Activated CD8-positive, alpha-beta memory T cell treated with anti-CD3 and anti-CD28 coated beads, Interleukin-2, amount 50 U/mL, for 1 hour (primary cell): ENCODE data around the gene DIS3L2.
A peak's percentile ranks its signal among the peaks of the same experiment; 100 is the strongest.
"Not testable (repeated sequence)": the region's sequence is repeated elsewhere in the genome, so short reads cannot be mapped to it uniquely, and the experiment has no call there.

Experiments
- DNase-seq: peaks from one replicate; pipeline ENCODE4 v3.0.0-alpha.2; 2020; ENCODE audit errors: extremely low read depth

Gene DIS3L2

DNA sequence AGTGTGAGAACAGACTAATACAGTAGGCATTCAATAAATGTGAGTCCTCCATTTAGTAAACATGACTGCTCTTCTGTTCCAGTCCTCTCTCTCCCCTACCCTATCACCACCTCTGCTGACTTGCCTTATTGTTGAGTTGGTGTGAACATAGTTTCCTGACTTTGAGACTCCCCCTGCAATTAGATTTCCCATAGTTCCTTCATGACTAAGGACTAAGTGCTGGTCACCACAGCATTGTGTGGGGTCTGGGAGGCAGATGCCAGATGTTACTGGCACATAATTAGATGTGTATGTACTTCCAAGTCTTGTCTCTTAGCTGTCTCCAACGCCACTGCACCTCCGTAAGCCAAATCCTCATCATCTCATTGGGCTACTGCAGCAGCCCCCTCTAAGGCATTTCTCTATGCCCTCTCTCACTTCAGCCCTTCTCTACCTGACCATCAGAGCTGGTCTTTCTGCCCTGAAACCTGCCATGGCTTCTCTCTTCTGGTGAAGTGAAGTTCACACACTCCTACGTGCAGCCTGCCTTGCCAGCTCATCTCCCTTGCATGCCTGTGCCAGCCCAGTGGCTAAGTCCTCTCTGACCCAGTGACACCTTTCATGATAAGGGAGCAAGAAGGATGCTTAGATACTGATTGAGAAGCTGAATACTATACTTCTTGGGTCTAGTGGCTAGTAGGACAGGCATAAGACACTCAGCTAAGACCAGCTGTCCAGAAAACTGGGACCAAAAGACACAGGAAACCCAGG lies 335.4 kb downstream of the DIS3L2 start:
- DNase-seq = no peak

DNA sequence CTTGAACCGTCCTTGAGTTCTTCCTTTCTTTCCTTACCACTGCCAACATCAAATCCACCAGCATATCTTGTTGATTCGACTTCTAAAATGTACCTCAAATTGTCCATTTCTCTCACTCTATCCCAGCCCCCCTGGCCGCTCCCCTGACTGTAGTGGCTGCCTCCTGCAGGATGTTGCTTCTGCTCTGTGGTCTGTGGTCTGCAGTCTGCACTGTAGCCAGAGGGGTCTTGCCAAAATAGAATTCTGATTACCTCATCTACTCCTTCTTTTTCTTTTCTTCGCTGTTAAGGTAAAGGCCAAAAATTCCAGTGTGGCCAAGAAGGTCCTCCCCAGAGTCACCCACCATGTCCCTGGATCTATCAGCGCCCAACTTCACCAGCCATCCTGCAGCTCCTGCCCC lies 337.6 kb downstream of the DIS3L2 start:
- DNase-seq = no peak

DNA sequence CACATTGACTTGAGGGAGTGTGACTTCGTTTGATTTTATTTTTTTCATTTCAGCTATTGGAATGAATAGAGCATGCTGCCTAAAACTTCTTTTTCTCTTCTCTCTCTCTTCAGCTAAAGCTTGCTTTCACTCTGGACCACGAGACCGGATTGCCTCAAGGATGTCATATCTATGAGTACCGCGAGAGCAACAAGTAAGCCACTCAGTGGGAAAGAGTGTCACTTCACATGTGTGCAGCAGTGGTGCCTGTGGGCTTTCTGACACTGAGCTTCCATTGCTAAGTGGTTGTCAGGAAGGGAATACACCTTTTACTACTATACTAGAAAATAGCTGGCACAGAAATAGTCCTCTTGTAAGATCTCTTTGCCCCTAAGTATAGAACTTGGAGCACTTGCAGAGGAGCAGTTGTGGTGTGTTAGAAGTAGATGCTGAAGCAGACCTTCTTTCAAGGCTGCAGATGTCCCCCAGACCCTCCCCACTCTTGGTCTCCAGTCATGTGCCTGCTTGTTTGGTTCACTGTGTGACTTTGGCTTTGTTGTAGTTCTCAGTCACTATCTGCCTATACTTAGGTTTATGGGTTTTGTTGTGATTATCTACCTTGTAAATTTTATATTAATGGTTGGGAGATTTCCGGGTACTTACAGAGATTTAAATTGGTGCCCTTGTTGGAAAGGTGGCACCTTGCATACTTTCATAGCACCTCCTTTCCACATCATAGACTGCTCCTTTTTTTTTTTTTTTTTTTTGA lies 338.6 kb downstream of the DIS3L2 start:
- DNase-seq = no peak

DNA sequence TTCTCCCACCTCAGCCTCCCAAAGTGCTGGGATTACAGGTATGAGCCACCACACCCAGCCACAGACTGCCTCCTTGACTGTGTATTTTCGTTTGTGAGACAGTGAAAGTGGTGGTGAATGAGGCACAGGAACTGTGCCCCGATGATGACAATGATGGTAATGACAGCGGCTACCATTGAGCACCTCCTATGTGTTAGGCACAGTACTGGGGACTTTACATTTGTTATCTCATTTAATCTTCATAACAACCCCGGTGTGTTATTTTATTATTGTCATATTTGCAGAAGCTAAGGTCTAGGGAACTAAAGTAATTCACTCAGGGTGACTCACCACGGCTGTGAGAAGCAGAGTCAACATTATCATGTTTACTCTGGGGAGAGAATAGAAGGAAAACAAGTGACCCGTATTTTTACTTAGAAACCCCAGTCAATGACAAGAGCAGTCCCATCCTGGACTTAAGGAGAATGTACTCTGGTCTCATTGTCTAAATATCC lies 339.4 kb downstream of the DIS3L2 start:
- no peak for DNase-seq

DNA sequence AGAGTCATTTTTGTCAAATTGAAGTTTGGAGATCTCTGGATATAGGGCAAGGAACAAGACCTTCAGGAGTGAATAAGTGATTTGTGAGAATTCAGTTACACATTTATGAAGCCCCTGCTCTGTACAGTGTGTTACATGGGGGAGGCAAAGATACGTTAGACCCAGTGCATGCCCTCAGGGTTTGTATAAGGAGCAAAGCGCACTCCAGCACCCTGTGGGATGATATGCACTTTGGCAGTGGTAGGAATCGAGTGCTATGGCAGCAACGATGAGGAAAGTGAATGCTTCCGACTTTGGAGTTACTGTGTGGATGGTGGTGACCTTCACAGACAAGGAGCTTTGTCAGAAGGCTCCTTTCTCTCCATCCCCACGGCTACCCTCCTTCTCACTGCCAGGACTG lies 342.7 kb downstream of the DIS3L2 start:
- DNase-seq = no peak

DNA sequence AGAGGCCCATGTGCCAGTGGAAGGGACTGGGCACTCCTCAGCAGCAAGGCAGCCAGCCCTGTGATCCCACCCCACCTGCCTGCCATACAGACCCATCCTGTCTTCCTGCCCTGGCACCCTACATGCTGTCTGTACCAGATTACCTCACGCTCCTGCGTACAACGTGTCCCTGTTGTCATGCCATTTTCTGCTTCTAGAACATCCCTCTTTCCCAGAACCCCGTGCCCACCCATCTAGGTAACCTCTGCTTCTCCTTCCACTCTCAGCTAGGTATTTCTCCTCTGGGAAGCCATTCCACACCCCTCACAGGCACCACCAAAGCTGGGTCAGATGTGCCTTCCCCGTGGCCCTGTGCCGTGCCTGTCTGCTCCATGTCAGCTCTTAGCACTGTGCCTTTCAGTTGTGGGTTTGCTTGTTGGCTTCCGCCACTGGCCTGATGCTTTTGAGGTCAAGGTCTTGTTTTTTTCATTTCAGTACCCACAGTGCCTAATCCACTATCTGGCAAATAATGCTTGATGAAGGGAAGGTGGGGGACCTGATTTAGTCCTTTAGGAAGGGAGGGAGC lies 345.3 kb downstream of the DIS3L2 start:
- DNase-seq = no peak

DNA sequence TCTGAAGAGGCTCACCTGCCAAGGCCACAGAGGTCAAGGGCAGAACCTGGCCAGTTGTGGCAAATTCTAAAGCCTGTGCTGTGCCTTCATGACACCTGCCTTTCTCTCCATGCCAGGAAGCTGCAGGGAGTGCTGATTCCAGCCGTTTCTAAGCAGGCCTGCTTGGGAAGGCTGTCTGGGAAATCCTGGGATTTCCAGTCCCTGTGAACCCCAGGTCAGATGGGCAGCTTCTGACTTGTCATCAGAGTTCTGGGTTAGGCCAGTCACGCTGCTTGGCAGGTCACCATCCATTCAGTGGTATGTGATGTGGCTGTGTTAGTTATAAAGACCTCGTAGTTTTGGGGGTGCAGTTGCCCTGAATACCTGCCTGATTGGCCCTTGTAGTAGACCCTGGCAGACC lies 346.3 kb downstream of the DIS3L2 start:
- no peak for DNase-seq

DNA sequence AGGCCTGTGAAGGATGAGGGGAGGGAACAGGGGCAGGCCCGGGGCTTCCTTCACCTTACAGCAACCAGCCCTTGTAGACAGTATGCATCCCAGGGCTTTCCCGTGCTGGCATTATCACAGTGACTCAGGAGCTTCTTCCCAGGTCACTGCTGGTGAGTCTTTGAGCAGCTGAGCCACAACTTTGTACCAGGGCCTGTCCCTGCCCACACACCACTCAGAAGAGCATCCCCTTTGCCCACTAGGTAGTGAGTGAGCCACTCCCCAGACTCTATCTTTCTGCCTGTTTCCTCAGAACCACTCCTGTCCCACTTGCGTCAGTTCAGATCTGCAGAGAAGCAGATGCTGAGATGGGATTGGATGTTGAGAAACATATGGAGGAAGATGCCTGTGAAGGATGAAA lies 347.5 kb downstream of the DIS3L2 start:
- no peak for DNase-seq

DNA sequence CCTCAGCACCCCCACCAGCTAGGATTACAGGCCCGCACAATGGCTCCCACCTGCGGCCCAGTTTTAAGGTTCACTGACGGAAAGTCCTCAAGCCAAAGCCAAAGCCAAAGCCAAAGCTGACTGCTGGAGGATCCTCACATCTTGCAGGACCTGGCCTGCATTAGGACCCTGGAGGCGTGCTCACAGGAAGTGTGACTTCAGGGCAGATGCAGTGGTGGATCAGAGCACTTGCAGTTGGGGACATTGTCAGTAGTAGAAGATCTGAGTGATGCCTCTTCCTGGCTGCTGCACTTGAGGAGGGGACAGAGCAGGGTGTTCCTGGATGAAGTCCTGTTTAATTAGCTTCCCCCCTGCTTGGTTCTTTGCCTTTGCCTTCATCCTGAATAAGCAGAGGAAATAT lies 348.1 kb downstream of the DIS3L2 start:
- no peak for DNase-seq

DNA sequence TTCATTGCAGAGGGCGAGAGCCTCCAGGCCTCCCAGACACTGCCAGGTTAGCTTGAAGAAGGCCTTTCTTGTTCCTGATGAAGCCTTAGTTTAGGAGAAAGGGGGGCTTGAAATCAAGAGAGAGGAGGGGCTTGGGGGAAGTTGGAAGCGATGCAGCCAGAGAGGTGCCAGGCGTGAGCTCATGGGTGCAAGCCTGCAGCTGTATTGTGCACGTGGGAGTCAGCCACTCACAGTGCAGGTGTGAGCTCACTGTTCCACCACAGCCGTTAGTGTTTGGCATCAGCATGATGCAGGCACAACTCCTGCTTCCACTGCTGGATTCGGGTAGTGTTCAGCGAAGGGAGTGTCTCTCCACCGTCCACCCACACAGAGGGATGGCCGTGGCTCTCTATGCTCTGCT lies 348.6 kb downstream of the DIS3L2 start:
- DNase-seq = no peak

DNA sequence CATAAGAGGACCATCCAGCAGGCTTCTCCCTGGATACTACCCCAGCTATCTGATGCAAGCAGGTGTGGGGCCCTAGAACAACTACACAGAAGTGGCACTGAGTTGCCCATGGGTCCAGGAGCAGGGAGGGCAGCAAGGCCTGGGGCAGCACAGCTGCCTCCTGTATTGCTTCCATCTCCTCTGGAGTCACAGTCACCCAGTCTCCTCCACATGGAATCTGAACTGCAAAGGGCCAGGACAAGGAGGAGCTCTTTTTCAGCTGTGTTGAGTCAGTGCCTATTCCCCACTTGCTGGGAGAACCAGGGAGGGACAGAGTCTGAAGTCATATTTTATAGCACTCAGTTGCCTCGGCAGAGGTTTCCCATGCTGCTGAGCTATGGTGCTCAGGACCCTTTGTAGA lies 349.2 kb downstream of the DIS3L2 start:
- no peak for DNase-seq

DNA sequence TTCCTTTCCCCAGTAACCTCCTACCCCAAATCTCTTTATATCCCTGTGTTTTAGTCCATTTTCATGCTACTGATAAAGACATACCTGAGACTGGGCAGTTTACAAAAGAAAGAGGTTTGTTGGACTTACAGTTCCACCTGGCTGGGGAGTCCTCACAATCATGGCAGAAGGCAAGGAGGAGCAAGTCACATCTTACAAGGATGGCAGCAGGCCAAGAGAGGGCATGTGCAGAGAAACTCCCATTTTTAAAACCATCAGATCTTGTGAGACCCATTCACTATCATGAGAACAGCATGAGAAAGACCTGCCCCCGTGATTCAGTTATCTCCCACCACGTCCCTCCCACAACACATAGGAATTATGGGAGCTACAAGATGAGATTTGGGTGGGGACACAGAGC lies 352.1 kb downstream of the DIS3L2 start:
- DNase-seq = not testable (repeated sequence)

DNA sequence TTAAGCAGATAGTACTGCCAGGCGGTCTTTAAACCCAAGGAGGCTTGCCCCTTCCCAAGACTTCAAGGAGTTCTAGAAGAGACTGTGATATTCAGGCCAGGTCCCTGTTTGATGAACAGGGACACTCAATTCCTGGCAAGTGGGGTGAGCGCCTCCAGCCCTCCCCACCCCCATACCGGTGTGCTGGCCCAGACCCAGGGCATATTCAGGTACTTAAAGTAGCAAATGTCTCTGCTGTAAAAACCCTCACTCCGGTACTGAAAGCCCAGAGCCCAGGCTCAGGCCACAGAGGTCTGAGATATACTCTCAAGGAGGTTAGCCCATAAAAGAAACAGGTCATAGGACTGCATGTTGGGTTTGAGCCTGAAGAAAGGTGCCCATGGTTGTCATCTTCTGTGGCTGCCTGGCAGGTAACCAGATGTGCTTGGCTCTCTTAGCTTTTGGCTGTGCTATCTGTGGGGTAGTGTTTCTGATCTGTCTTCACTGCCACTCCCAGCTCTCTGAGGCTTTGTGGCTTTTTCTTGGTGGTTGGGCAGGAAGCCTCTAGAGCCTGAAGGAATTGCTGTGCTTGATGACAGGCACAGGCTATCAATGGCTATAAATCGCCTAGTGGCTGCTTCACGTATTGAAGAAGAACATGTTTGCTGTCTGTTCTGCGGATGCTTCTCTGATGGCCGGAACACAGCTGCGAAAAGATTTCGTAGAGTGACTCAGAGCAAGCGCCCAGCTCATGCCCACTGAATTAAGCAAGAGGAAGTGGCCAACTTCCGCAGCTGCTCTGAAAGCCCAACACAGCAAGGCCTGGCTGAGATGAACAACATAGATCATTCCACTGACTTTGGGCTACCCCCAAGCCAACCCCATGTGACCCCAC lies 353.8 kb downstream of the DIS3L2 start:
- DNase-seq = peak; percentile 55

DNA sequence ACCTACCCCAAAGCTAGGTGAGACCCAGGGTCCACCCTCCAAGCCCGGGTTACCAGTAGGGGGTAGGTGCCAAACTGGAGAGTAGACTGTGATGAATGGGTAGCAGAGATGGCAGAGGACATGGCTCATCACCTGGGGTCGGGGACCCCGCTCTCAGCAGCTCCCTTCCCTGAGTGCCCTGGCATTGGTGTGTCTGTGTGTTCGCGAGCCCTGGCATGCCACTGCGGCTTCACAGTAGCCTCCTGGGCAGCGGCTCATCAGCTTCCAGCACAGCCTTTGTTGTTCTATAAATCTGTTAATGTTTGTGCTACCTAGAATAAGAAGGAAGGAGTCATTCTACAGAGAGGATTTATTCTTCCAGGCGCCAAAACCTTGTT lies 354.4 kb downstream of the DIS3L2 start:
- DNase-seq = no peak

DNA sequence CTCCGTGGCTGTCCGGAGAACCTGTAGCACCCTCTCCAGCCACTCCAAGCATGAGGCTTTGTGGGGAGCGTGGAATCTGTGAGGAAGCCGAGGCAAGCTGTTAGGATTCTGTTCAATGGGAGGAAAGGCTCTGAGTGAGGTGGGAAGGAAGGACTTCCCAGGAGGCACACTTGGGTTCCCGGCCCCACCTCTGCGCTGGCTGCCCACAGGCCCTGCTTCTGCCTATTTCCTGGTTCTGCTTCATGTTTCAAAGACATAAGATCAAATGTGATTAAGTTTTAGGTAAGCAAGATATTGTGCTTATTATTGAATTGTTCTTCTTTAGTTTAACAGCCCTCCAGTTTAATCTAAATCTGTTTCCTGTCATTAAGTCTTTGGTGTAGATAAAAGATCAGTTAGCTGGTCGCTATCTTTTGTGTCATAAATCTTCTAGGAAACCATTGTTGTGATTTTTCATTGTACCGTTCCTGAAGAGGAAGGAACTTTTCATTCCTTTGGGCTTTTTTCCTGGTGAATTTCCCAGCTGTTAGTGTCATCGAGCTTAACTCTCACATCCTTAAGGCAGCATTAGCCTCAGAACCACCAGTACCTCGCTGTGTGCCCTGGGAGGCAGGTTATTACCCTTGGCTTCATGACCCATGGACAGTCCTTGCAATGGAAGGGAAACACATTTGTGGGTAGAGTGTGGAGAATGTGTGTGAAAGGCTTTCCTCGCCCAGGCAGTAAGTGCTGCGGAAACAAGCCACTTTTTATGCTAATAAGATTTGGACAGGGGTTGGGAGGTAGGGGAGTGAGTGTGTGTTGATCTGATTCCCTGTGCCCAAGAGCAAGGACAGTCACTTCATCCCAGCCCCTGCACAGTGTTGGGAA lies 355.2 kb downstream of the DIS3L2 start:
- no peak for DNase-seq

DNA sequence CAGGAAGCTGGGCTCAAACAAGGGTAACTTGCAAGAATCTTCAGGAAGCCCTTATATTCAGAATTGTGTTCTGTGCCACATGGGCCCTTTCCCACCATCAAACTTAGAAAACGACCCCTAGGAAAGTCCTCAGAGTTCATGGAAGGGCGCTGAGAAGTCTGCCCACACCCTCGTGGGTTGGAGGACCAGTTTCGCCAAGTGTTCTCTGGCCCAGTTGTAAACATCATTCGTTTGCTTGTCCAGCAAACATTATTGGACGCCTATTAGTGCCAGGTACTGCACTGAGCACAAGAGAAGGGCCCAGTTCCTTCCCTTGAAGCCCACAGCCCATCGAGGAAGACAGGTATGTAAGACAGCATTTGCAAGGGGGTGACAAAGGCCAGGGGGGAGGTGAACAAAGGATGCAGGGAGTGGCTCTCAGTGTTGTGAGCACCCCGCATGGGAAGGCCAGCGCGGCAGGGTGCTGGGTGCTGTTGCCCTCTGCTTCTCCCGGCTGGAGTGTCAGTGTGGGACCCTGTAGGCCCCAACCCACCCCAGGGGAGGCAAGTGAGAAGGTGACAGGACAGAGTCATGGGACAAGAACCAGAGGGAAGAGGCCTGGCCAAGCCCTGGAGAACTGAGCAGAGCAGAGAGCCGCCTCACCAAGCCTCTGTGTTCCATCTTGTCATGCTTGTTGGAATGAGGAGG lies 356.8 kb downstream of the DIS3L2 start:
- no peak for DNase-seq

DNA sequence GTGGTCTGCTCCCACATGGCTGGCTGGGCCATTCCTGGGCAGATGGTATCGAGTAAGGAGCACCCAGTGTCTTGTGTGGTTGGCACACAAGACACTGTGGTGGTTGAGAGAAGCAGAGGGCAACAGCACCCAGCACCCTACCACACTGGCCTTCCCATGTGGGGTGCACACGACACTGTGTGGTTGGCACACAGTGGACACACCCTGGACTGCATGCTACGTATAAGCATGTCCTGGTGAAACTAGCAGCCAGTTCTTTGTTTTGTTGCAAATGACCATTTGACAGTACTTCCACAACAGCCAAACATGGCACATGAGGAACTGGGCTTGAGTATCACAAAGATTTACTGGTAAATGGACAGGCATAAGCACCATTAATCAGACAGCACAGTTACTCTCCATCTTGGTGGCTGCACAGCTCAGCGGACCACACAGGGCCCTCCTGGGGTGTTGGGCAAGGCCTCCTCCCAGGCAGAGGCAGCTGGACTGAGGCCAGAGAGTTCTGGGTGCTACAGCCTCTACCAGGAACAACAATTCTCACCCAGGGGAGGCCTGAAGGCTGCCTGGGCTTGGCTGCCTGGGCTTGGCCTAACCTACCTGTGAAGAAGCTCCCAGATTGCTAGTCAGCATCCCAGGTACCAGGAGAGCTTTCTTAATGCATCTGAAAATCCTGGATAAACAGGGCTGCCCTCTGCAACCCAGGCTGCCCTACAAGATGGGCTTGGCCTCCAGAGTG lies 357.7 kb downstream of the DIS3L2 start:
- no peak for DNase-seq

DNA sequence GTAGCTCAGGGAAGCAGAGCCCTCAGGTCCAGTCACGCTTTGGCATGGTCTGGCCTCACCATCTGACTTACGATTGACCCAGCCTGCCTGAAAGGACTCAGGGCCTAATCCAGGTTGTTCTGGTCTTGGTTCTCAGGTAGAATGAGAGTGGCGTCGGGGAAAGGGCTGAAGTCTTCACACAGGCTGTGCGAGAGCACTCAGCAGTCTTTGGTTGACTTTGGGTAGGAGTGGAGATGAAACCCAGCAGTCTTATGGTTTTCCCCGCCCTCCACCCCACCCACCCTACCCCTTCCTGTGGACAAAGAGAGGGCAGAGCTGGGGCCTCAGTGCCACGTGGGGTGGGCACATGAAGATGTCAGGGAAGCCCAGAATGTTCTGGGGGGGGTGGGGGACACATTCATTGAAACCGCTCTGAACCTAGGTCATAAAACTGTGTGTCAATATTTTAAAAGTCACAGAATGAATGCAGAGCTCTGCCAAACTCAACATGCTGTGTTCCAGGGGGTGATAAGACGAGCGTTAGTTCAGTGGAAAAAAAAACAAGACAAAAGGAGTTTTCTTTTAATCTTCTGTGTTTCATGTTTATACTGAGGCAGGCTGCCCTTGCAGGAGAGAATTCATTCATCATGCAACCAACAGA lies 358.4 kb downstream of the DIS3L2 start:
- DNase-seq = no peak

DNA sequence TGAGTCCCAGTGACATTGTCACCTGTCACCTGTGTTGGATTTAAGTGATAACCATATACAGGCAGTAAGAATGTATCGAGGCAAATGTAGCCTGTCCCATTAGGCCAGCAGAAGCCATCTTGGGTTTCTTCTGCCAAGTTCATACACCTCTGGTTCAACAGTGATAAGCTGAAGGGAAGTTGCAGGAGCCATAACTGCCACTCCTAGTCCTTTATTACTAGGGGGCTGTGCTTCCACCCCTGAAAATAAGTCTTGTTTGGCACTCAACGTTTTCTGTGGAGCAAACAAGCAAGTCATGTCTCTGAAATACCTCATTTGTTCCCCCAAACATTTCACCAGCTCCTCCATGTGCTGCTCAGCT lies 358.9 kb downstream of the DIS3L2 start:
- DNase-seq = no peak
